Measurements from ENCODE around the gene DMRTA2. TPM values are rescaled to one million over a fixed set of nuclear protein-coding genes. Genes with fewer than 3 reads are reported as not detected.

The DMRTA2 gene
- not detected for total RNA-seq

DNA sequence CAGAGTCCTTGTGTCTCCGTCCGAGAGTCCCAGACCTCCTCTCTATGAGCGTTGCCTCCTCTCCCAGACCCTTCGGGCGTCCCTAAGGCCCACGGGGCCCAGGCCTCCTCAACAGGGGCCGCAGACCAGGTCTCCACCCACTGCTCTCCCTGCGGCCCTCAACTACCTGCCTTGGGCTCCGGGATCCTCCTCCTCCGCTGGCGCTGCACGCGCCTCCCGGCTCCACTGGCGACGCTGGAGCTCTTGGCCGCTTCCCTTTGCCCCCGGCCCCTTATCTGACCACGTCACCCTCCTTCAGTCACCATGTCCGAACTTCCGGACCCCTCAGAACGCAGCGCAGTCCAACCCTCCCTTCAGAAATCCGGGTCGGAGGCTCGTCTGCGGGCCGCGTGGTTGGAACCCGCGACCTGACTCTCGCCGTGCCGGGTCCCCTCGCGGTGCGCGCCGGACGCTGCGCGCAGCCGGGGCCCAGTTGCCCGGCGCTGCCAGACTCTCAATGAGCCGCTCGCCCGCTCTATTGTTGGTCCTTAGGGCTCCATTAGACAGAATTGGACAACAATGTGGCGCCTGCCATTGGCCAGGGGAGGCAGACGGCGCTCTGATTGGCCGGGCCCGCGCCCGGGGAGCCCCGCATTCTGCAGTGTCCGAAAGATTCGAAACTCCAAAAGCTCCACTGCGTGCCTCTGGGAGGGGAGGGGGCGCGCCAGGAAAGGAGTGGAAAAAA lies at the start of gene DMRTA2:
DMRTA2 (minus strand) TSS at position 498 of the 724 bp plus-strand sequence. CDS start 1,907 bp downstream, outside the sequence.
- Histone ChIP-seq H3K27me3 (peaks cover 0 to 100% (median 94%) of the 10 kb centered on the region in 4 donors), H3K4me3 (peak within 1 kb of the TSS; percentile 41 to 52 (median 44)), H3K9me3 (no peaks in the 10 kb centered on the region), H3K27ac (replicated peaks in 1 of 4) (no peak within 1 kb of the TSS), H3K36me3 (no peaks in the 10 kb centered on the region), H3K4me1 (peaks cover 41 to 100% (median 89%) of the 10 kb centered on the region in 4 donors)
- intact Hi-C loops (cut with DNase I) = no loop called here
- TF ChIP-seq, protein P1, sequence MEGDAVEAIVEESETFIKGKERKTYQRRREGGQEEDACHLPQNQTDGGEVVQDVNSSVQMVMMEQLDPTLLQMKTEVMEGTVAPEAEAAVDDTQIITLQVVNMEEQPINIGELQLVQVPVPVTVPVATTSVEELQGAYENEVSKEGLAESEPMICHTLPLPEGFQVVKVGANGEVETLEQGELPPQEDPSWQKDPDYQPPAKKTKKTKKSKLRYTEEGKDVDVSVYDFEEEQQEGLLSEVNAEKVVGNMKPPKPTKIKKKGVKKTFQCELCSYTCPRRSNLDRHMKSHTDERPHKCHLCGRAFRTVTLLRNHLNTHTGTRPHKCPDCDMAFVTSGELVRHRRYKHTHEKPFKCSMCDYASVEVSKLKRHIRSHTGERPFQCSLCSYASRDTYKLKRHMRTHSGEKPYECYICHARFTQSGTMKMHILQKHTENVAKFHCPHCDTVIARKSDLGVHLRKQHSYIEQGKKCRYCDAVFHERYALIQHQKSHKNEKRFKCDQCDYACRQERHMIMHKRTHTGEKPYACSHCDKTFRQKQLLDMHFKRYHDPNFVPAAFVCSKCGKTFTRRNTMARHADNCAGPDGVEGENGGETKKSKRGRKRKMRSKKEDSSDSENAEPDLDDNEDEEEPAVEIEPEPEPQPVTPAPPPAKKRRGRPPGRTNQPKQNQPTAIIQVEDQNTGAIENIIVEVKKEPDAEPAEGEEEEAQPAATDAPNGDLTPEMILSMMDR (IDR thresholded peaks at IDR 0.05) = no peak
- TF ChIP-seq EP300 (IDR thresholded peaks at IDR 0.05) (no peak), POLR2AphosphoS5 (IDR thresholded peaks at IDR 0.05) (no peak), POLR2A (IDR thresholded peaks at IDR 0.05; ENCODE audit: low read depth) (no peak)
- no peak for DNase-seq (ENCODE audit: extremely low spot score)
- 4% methylated on average over 41 of the region's 61 CpGs for WGBS

DNA sequence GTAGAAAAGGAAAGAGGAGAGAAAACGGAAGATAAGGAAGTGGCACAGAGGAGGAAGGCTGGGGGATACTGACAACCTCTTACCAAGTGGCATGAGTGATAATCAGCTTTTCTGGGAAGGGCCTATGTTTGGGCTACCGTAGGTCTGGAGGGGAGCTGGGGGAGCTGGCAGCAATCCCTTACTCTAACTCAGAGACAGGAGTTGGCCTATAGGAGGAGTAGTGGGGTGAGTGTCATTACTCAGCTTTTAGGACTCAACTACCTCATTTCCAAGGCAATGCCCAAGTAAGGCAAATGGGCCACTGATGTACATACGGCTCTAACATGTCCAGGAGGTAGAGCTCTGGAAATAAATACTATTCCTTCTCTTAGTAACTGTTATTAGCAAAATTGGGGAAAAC lies 48.7 kb upstream of the DMRTA2 start:
- no peak for DNase-seq (ENCODE audit: extremely low spot score)
- 91% methylated on average over 3 of the region's 3 CpGs for WGBS
- TF ChIP-seq, protein P1 (IDR thresholded peaks at IDR 0.05) = no peak
- TF ChIP-seq EP300 (IDR thresholded peaks at IDR 0.05) = no peak
- no peak for TF ChIP-seq POLR2AphosphoS5 (IDR thresholded peaks at IDR 0.05)
- TF ChIP-seq POLR2A (IDR thresholded peaks at IDR 0.05; ENCODE audit: low read depth) = no peak
- Histone ChIP-seq H3K27ac (replicated peaks in 1 of 4) (no peak overlapping the region), H3K27me3 (no peaks in the 10 kb centered on the region), H3K4me1 (no peaks in the 10 kb centered on the region), H3K36me3 (peaks cover 13 to 48% (median 28%) of the 10 kb centered on the region in 4 donors), H3K4me3 (no peak overlapping the region), H3K9me3 (no peaks in the 10 kb centered on the region)
- intact Hi-C loops (cut with DNase I) = no loop called here

DNA sequence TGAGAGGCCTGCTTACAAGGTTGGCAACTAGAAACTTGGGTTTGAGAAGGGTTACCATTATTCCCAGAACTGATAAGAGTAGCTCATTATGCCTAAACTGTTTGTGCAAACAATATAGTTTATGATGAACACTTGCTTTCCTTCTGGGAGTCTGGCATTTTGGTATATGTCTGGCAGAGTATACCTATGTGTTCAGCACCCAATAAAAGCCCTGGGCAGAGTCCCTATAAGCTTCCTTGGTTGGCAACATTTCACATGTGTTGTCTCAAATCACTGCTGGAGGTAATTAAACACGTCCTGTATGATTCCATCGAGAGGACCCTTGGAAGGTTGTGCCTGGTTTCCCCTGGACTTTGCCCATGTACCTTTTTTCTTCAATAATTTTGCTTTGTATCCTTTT lies 39.7 kb upstream of the DMRTA2 start:
- H3K9me3 ChIP-seq = no peaks in the 10 kb centered on the region
- no peak overlapping the region for H3K4me3 ChIP-seq
- intact Hi-C loops (cut with DNase I) = no loop called here
- no peaks in the 10 kb centered on the region for H3K4me1 ChIP-seq
- peaks cover 0 to 45% (median 9%) of the 10 kb centered on the region in 4 donors for H3K36me3 ChIP-seq
- H3K27ac ChIP-seq (replicated peaks in 1 of 4) = no peak overlapping the region
- TF ChIP-seq EP300 (IDR thresholded peaks at IDR 0.05) = no peak
- no peak for TF ChIP-seq POLR2AphosphoS5 (IDR thresholded peaks at IDR 0.05)
- no peak for TF ChIP-seq POLR2A (IDR thresholded peaks at IDR 0.05; ENCODE audit: low read depth)
- TF ChIP-seq, protein P1 (IDR thresholded peaks at IDR 0.05) = no peak
- 100% methylated on average over 2 of the region's 2 CpGs for WGBS
- DNase-seq (ENCODE audit: extremely low spot score) = no peak
- no peaks in the 10 kb centered on the region for H3K27me3 ChIP-seq

DNA sequence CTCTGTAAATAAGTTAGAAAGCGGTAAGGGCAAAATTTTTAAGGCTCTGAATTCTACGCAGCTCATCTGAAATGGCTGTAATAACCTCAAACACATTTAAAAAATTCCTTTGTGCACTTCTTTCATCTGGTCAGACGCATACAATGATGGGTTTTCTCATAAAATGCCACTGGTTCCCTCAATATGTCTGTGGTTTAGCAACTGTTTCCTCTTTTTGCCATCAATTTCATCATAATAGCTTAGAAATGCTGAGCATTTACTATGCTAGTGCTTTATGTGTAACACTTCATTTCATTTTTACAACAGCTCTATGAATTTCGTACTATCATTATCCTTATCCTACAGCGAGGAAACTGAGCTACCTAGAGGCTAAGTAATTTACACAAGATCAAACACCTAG lies 35.3 kb upstream of the DMRTA2 start:
- Histone ChIP-seq H3K4me3 (no peak overlapping the region), H3K4me1 (no peaks in the 10 kb centered on the region), H3K27me3 (no peaks in the 10 kb centered on the region), H3K36me3 (peaks cover 0 to 26% (median 4%) of the 10 kb centered on the region in 4 donors), H3K27ac (replicated peaks in 1 of 4) (no peak overlapping the region), H3K9me3 (no peaks in the 10 kb centered on the region)
- intact Hi-C loops (cut with DNase I) = no loop called here
- 85% methylated on average over 5 of the region's 5 CpGs for WGBS
- no peak for TF ChIP-seq POLR2A (IDR thresholded peaks at IDR 0.05; ENCODE audit: low read depth)
- no peak for TF ChIP-seq EP300 (IDR thresholded peaks at IDR 0.05)
- TF ChIP-seq, protein P1 (IDR thresholded peaks at IDR 0.05) = no peak
- no peak for TF ChIP-seq POLR2AphosphoS5 (IDR thresholded peaks at IDR 0.05)
- no peak for DNase-seq (ENCODE audit: extremely low spot score)

Measured in esophagus muscularis mucosa (tissue), 4 donors.